Vagina (tissue), 2 donors: ENCODE results near the gene COMMD2. TPM values are rescaled to one million over a fixed set of nuclear protein-coding genes. Genes with fewer than 3 reads are reported as not detected.

Experiments
- DNase-seq, 2 donors: peaks; one replicate each; pipeline ENCODE4 v3.0.0-alpha.2; 2017; ENCODE audit errors: extremely low spot score in 2 of 2
- H3K27ac ChIP-seq: fragments of 200-600 bp; sonication (generic); one replicate; pipeline ENCODE4 v1.5.1; 2019
- H3K27me3 ChIP-seq: fragments of 200-600 bp; sonication (generic); one replicate; pipeline ENCODE4 v1.5.1; 2019
- H3K36me3 ChIP-seq, 2 donors: fragments of 200-600 bp; sonication (generic); one replicate each; pipeline ENCODE4 v1.5.1; 2017 to 2019
- H3K4me1 ChIP-seq: fragments of 200-600 bp; sonication (generic); one replicate; pipeline ENCODE4 v1.5.1; 2019
- H3K4me3 ChIP-seq, 2 donors: fragments of 200-600 bp; sonication (generic); 1 replicate in 1 of 2; 2 replicates in 1 of 2; pipeline ENCODE4 v1.5.1; 2016 to 2019
- H3K9me3 ChIP-seq: fragments of 200-600 bp; sonication (generic); one replicate; pipeline ENCODE4 v1.5.1; 2019
- CTCF ChIP-seq, 3 experiments: fragments of 450-650 bp in 2 of 3; fragments of 200-600 bp in 1 of 3; sonication (generic) in 1 of 3; IDR thresholded peaks; one replicate each; pipeline ENCODE4 v1.5.1; 2017 to 2019; ENCODE audit warnings: antibody characterized with exemption in 3 of 3, mild to moderate bottlenecking in 2 of 3, moderate library complexity in 2 of 3
- POLR2A ChIP-seq, 2 donors: fragments of 450-650 bp; IDR thresholded peaks; one replicate each; pipeline ENCODE4 v1.6.1; 2017; ENCODE audit warnings: antibody characterized with exemption in 2 of 2, mild to moderate bottlenecking in 2 of 2, moderate library complexity in 2 of 2
- POLR2AphosphoS5 ChIP-seq, 2 donors: sonication (generic); formaldehyde crosslinking; IDR thresholded peaks; one replicate each; pipeline ENCODE4 v1.9.0; 2017; ENCODE audit warnings: antibody characterized with exemption in 2 of 2, mild to moderate bottlenecking in 2 of 2, low read depth in 1 of 2; ENCODE audit not compliant: insufficient read depth in 1 of 2
- intact Hi-C: fragments of 100-400 bp; cut with DNase I; formaldehyde crosslinking; loops from one replicate; pipeline ENCODE4 v1.15.1; 2023
- total RNA-seq: library from RNA; depleted of rRNA; stranded (reverse); fragments of >200 nt; gene quantifications from one replicate; pipeline ENCODE4 v1.2.3, GENCODE V29; 2016

Gene COMMD2
- total RNA-seq, 1 donor from 2014 or later = 18.9 TPM

GRCh38 chr3:149792452-149793270 lies 40.4 kb upstream of the COMMD2 start, which contains the start of gene ANKUB1:
Gene ANKUB1, minus strand, starts transcription at chr3:149792554. Its CDS starts 188 bp downstream, at chr3:149792366.
- H3K36me3 ChIP-seq = no peaks in the 10 kb centered on the region
- H3K9me3 ChIP-seq = no peaks in the 10 kb centered on the region
- intact Hi-C loops = no loop called here
- H3K4me3 ChIP-seq = no peak within 1 kb of the TSS
- no peak for DNase-seq
- no peak within 1 kb of the TSS for H3K27ac ChIP-seq
- no peaks in the 10 kb centered on the region for H3K27me3 ChIP-seq
- TF ChIP-seq POLR2A (IDR thresholded peaks at IDR 0.05) (no peak), CTCF (IDR thresholded peaks at IDR 0.05) (no peak), POLR2AphosphoS5 (IDR thresholded peaks at IDR 0.05; ENCODE audit: insufficient read depth in 1 of 2, low read depth in 1 of 2) (no peak)
- H3K4me1 ChIP-seq = no peaks in the 10 kb centered on the region

GRCh38 chr3:149790698-149791097 lies 38.4 kb upstream of the COMMD2 start:
- Histone ChIP-seq H3K36me3 (no peaks in the 10 kb centered on the region), H3K27ac (no peak overlapping the region), H3K4me1 (no peaks in the 10 kb centered on the region), H3K27me3 (no peaks in the 10 kb centered on the region), H3K9me3 (no peaks in the 10 kb centered on the region), H3K4me3 (no peak overlapping the region)
- no peak for DNase-seq
- intact Hi-C loops = no loop called here
- TF ChIP-seq CTCF (IDR thresholded peaks at IDR 0.05) (no peak), POLR2AphosphoS5 (IDR thresholded peaks at IDR 0.05; ENCODE audit: insufficient read depth in 1 of 2, low read depth in 1 of 2) (no peak), POLR2A (IDR thresholded peaks at IDR 0.05) (no peak)

GRCh38 chr3:149790268-149790667 lies 38.0 kb upstream of the COMMD2 start:
- no peak for DNase-seq
- Histone ChIP-seq H3K9me3 (no peaks in the 10 kb centered on the region), H3K4me3 (no peak overlapping the region), H3K27ac (no peak overlapping the region), H3K4me1 (no peaks in the 10 kb centered on the region), H3K36me3 (no peaks in the 10 kb centered on the region), H3K27me3 (no peaks in the 10 kb centered on the region)
- no peak for TF ChIP-seq POLR2A (IDR thresholded peaks at IDR 0.05)
- TF ChIP-seq CTCF (IDR thresholded peaks at IDR 0.05) = no peak
- TF ChIP-seq POLR2AphosphoS5 (IDR thresholded peaks at IDR 0.05; ENCODE audit: insufficient read depth in 1 of 2, low read depth in 1 of 2) = no peak
- intact Hi-C loops = no loop called here

- intact Hi-C loops = no loop called here
- Histone ChIP-seq H3K27ac (no peak overlapping the region), H3K4me1 (peaks cover 6% of the 10 kb centered on the region)
These were observed 31.9 kb upstream of the COMMD2 start for GRCh38 chr3:149784064-149784704.

More at GRCh38 chr3:149784064-149784704, 31.9 kb upstream of the COMMD2 start:
- no peak for DNase-seq
- TF ChIP-seq CTCF (IDR thresholded peaks at IDR 0.05) = no peak
- TF ChIP-seq POLR2A (IDR thresholded peaks at IDR 0.05) = no peak
- TF ChIP-seq POLR2AphosphoS5 (IDR thresholded peaks at IDR 0.05; ENCODE audit: insufficient read depth in 1 of 2, low read depth in 1 of 2) = no peak
- no peak overlapping the region for H3K4me3 ChIP-seq
- H3K9me3 ChIP-seq = no peaks in the 10 kb centered on the region
- no peaks in the 10 kb centered on the region for H3K36me3 ChIP-seq
- H3K27me3 ChIP-seq = no peaks in the 10 kb centered on the region
